SK-N-MC (cell line): ENCODE data around the gene PDSS1.

Experiments used
- DNase-seq: peaks from one replicate; pipeline ENCODE4 v3.0.0-alpha.2; 2011; ENCODE audit warnings: low read depth, low spot score
- H3K27ac ChIP-seq: fragments of 200-600 bp; sonication (generic); 2 replicates; pipeline ENCODE4 v1.5.1; 2016; ENCODE audit warnings: mixed run types
- H3K36me3 ChIP-seq: fragments of 200-600 bp; sonication (generic); 2 replicates; pipeline ENCODE4 v1.6.1; 2017; ENCODE audit warnings: antibody characterized with exemption, low read length, mixed read lengths; ENCODE audit not compliant: insufficient read depth
- H3K4me3 ChIP-seq: fragments of 200-600 bp; sonication (generic); 2 replicates; pipeline ENCODE4 v1.5.1; 2016
- H3K9ac ChIP-seq: fragments of 200-600 bp; sonication (generic); 2 replicates; pipeline ENCODE4 v1.8.0; 2017; ENCODE audit warnings: mixed run types, mixed read lengths; ENCODE audit not compliant: insufficient read length
- H3K9me3 ChIP-seq: fragments of 200-600 bp; sonication (generic); 2 replicates; pipeline ENCODE4 v1.6.1; 2017; ENCODE audit warnings: low read depth, mild to moderate bottlenecking, antibody characterized with exemption, low read length, moderate library complexity, mixed read lengths
- EZH2 ChIP-seq: fragments of 200-600 bp; sonication (generic); IDR thresholded peaks from one replicate; pipeline ENCODE4 v1.6.1; 2017; ENCODE audit warnings: antibody characterized with exemption
- FOXP2 ChIP-seq: optimal IDR thresholded peaks from 2 replicates; pipeline ENCODE3; 2011; ENCODE audit warnings: mild to moderate bottlenecking, moderate library complexity; ENCODE audit not compliant: insufficient read depth; ENCODE audit errors: extremely low read length, control extremely low read depth
- POLR2AphosphoS5 ChIP-seq: IDR thresholded peaks from 2 replicates; pipeline ENCODE4 v1.6.1; 2012; ENCODE audit warnings: mild to moderate bottlenecking, low read depth, low read length, borderline replicate concordance

Gene PDSS1

GRCh38 chr10:26728957-26729356 lies 31.5 kb downstream of the PDSS1 start:
- H3K36me3 ChIP-seq, result peaks cover 60% of the 10 kb centered on the region
- H3K27ac ChIP-seq, result no peak overlapping the region
- H3K9me3 ChIP-seq, result no peaks in the 10 kb centered on the region
- H3K4me3 ChIP-seq, result no peak overlapping the region
- no peak for TF ChIP-seq EZH2
- no peak for TF ChIP-seq POLR2AphosphoS5
- no peak for TF ChIP-seq FOXP2
- no peak overlapping the region for H3K9ac ChIP-seq
- DNase-seq, result no peak

- no peak for TF ChIP-seq POLR2AphosphoS5
- no peak for TF ChIP-seq EZH2
- TF ChIP-seq FOXP2, result no peak
- H3K9ac ChIP-seq, result no peak overlapping the region
- H3K36me3 ChIP-seq, result peaks cover 56% of the 10 kb centered on the region
- no peak for DNase-seq
- no peak overlapping the region for H3K4me3 ChIP-seq
- H3K9me3 ChIP-seq, result no peaks in the 10 kb centered on the region
- no peak overlapping the region for H3K27ac ChIP-seq
Measured at GRCh38 chr10:26729395-26729794, 31.9 kb downstream of the PDSS1 start.

GRCh38 chr10:26730552-26730951 lies 33.1 kb downstream of the PDSS1 start:
- peaks cover 57% of the 10 kb centered on the region for H3K36me3 ChIP-seq
- no peak overlapping the region for H3K27ac ChIP-seq
- H3K9me3 ChIP-seq, result no peaks in the 10 kb centered on the region
- no peak overlapping the region for H3K9ac ChIP-seq
- H3K4me3 ChIP-seq, result no peak overlapping the region
- no peak for TF ChIP-seq EZH2
- no peak for TF ChIP-seq POLR2AphosphoS5
- no peak for TF ChIP-seq FOXP2
- no peak for DNase-seq

GRCh38 chr10:26733750-26734568 lies 36.5 kb downstream of the PDSS1 start:
- TF ChIP-seq EZH2, result no peak
- TF ChIP-seq POLR2AphosphoS5, result no peak
- TF ChIP-seq FOXP2, result no peak
- no peak for DNase-seq
- H3K4me3 ChIP-seq, result no peak overlapping the region
- no peaks in the 10 kb centered on the region for H3K9me3 ChIP-seq
- no peak overlapping the region for H3K27ac ChIP-seq
- H3K9ac ChIP-seq, result no peak overlapping the region
- peaks cover 64% of the 10 kb centered on the region for H3K36me3 ChIP-seq

GRCh38 chr10:26735435-26735834 lies 37.9 kb downstream of the PDSS1 start:
- Histone ChIP-seq H3K9me3 (no peaks in the 10 kb centered on the region), H3K27ac (no peak overlapping the region), H3K36me3 (peaks cover 68% of the 10 kb centered on the region), H3K4me3 (no peak overlapping the region), H3K9ac (no peak overlapping the region)
- TF ChIP-seq FOXP2 (no peak), POLR2AphosphoS5 (no peak), EZH2 (no peak)
- DNase-seq, result no peak

GRCh38 chr10:26737730-26738129 lies 40.2 kb downstream of the PDSS1 start:
- no peak overlapping the region for H3K4me3 ChIP-seq
- TF ChIP-seq EZH2 (no peak), FOXP2 (no peak), POLR2AphosphoS5 (no peak)
- no peaks in the 10 kb centered on the region for H3K9me3 ChIP-seq
- H3K9ac ChIP-seq, result no peak overlapping the region
- peaks cover 77% of the 10 kb centered on the region for H3K36me3 ChIP-seq
- DNase-seq, result no peak
- peak overlapping the region; percentile 46; the same call in 1 of the 2 replicates for H3K27ac ChIP-seq

GRCh38 chr10:26738301-26738911 lies 40.9 kb downstream of the PDSS1 start:
- H3K27ac ChIP-seq, result peak overlapping the region; percentile 46; the same call in 1 of the 2 replicates
- no peak for DNase-seq
- H3K36me3 ChIP-seq, result peaks cover 75% of the 10 kb centered on the region
- H3K9me3 ChIP-seq, result no peaks in the 10 kb centered on the region
- H3K9ac ChIP-seq, result no peak overlapping the region
- TF ChIP-seq POLR2AphosphoS5, result no peak
- TF ChIP-seq FOXP2, result no peak
- TF ChIP-seq EZH2, result no peak
- H3K4me3 ChIP-seq, result no peak overlapping the region

GRCh38 chr10:26739071-26739631 lies 41.6 kb downstream of the PDSS1 start:
- Histone ChIP-seq H3K4me3 (no peak overlapping the region), H3K9ac (no peak overlapping the region), H3K36me3 (peaks cover 76% of the 10 kb centered on the region), H3K27ac (no peak overlapping the region), H3K9me3 (no peaks in the 10 kb centered on the region)
- DNase-seq, result no peak
- TF ChIP-seq FOXP2 (no peak), POLR2AphosphoS5 (no peak), EZH2 (no peak)

GRCh38 chr10:26741368-26741767 lies 43.9 kb downstream of the PDSS1 start:
- Histone ChIP-seq H3K9ac (no peak overlapping the region), H3K36me3 (peaks cover 67% of the 10 kb centered on the region)
- no peak for DNase-seq

More at GRCh38 chr10:26741368-26741767, 43.9 kb downstream of the PDSS1 start:
- Histone ChIP-seq H3K4me3 (no peak overlapping the region), H3K9me3 (no peaks in the 10 kb centered on the region), H3K27ac (no peak overlapping the region)
- no peak for TF ChIP-seq FOXP2
- no peak for TF ChIP-seq POLR2AphosphoS5
- TF ChIP-seq EZH2, result no peak
